ENCODE measurements around the gene HPCAL1. TPM values are rescaled to one million over a fixed set of nuclear protein-coding genes. Genes with fewer than 3 reads are reported as not detected.

The HPCAL1 gene
- total RNA-seq, 1 experiment from 2014 or later = 22.0 TPM

DNA sequence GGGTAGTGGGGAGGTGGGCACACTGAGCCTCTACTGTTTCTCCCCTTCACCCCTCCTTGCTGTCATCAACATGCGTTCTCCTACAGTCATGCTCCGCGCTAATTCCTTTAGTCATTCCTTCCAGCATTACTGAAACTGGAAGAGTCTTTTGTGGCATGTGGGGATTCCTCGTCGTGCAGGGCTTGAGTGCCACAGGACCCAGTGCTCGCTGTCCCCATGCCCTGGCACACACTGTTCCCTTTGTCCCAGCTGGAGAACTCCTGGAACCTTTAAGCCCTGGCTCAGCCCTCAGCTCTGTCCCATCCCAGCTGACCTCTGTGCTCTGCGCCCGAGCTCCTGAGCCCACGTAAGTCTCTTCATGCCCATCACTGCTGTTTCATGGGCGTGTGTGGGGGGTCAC is 103.3 kb downstream of the HPCAL1 start:
- H3K4me3 ChIP-seq (ENCODE audit: insufficient read depth, low read depth, low read length) = no peak overlapping the region
- no peaks in the 10 kb centered on the region for H3K27me3 ChIP-seq (ENCODE audit: control insufficient read depth, insufficient read depth, low read length)
- no peak for DNase-seq
- H3K36me3 ChIP-seq (replicated peaks; ENCODE audit: control insufficient read depth, insufficient read depth, low read length) = no peaks in the 10 kb centered on the region

DNA sequence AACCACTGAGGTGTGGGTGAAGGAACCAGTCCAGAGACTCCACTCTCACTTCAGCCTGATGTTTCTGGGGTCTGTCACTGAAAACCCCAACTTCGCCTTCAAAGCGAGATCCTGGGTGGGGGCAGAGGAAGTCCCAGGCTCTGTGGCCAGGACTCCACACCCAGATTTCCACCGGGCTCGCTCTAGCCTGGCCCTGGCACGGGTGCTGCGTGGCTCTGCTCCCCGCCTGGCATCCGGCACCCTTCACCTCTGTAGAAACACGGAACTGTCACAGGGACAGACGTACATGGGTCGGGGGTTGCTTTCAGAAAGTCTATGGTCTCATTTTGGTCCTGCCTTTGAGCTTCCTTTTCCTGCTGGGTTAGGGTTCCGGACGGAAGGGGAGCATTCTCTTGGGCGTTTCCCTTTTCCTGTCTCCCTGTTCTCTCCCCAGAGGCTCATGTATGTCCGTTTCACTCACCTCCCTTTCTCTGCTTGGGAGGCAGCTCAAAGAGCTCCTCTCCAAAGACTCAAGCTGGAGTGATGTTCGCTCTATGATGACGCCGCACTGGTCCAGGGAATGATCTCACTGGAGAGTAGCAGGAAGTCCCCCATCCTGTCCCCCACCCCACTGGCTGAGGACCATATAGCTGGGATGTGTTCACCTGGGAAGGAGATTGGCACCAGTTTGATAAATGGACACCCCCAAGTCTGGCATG is 103.9 kb downstream of the HPCAL1 start:
- no peaks in the 10 kb centered on the region for H3K27me3 ChIP-seq (ENCODE audit: control insufficient read depth, insufficient read depth, low read length)
- H3K36me3 ChIP-seq (replicated peaks; ENCODE audit: control insufficient read depth, insufficient read depth, low read length) = no peaks in the 10 kb centered on the region
- DNase-seq = no peak
- no peak overlapping the region for H3K4me3 ChIP-seq (ENCODE audit: insufficient read depth, low read depth, low read length)

DNA sequence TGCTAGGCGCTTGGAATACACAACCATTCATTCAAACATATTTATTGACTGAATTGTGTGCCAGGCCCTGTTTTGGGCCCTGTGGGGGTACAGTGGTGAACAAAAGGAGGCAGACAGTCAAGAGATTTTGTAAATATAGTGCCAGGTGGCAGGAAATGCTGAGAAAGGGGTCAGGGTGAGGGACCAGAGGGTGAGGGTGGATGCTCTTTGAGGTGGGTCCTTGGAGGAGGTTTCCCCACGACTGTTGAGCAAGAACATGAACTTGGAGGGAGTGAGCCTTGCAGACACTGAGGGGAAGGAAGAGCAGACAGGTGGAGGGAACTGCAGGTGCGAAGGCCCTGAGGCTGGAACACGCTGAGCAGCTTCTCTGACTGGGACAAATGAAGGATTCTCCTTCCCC is 104.7 kb downstream of the HPCAL1 start:
- Histone ChIP-seq H3K36me3 (replicated peaks; ENCODE audit: control insufficient read depth, insufficient read depth, low read length) (no peaks in the 10 kb centered on the region), H3K4me3 (ENCODE audit: insufficient read depth, low read depth, low read length) (no peak overlapping the region), H3K27me3 (ENCODE audit: control insufficient read depth, insufficient read depth, low read length) (no peaks in the 10 kb centered on the region)
- no peak for DNase-seq

DNA sequence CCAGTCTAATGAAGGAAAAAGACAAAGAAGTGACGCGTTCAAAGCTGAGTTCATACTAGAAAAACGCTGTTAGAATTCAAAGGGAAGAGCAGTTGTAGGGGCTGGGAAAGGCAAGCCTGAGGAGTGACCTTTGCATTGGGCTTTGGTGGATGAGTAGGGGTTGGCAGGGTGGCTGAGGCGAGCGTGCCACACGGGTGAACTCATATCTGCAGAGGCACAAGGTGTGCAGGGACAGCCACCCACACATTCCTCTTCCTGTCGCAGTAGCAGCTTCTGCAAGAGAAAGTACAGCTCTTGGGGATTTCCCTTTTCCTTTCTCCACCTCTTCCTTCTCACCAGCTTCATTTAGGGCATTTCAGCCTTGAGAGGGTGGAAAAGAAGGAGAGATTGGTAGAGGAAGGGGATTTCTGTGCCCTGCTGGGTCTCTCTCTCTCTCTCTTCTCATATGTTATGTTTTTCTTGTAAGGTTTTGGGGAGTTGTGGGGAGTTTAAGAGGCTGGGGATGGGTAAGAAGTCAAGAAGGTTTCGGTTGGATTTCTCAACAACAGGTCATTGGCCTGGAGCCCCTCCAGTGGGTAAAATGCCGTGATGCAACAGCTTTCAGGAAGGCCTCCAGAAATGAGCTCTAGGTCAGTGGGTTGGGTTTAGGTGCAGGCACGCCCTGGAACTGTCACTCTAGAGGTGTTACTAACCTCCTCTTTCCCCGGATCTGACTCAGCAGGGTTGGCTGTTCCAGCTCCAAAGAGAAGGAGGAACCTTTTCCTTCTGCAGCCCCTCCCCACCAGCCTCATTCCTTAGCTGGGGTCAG is 105.3 kb downstream of the HPCAL1 start:
- H3K4me3 ChIP-seq (ENCODE audit: insufficient read depth, low read depth, low read length) = no peak overlapping the region
- H3K27me3 ChIP-seq (ENCODE audit: control insufficient read depth, insufficient read depth, low read length) = no peaks in the 10 kb centered on the region
- DNase-seq = peak; percentile 71

DNA sequence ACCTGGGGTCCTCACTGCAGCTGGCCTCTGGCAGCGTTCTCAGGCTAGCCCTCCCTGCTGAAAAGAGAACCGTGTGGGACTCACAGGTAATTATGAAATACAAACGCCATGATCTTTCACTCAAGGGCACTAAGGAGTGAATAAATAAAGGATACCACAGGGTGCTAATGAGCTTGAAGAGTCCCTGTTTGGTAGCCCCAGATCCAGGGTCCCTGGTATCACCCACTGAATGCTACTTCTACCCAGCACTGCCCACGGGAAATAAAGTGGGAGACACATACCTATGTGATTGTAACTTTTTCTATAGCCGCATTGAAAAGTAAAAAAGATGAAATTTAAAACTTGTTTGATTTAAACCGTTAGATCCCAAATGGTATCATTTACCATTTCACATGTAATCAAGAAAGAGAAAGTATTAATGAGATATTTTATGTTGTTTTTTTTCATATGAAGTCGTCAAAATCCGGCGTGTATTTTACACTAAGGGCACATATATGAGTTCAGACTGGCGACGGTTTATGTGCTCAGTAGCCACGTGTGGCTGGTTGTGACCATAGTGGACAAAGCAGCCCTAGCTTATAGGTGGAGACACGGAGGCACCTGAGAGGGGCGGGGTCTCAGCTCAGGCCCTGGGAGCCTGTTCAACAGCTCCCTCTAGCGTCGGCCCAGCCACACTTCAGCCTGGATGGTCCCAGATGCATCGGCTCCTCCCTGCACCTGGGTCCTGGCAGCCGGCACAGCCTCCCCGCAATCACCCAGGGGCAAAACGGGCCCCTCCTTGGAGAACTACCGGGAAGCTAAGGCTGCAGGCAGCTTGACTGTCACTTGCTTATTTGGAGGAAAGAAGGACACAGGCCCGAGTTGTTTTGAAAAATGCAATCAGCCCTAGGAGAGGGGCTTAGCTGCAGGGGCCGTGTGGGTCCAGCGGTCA is 106.2 kb downstream of the HPCAL1 start:
- H3K36me3 ChIP-seq (replicated peaks; ENCODE audit: control insufficient read depth, insufficient read depth, low read length) = no peaks in the 10 kb centered on the region
- DNase-seq = peak; percentile 97
- no peaks in the 10 kb centered on the region for H3K27me3 ChIP-seq (ENCODE audit: control insufficient read depth, insufficient read depth, low read length)
- no peak overlapping the region for H3K4me3 ChIP-seq (ENCODE audit: insufficient read depth, low read depth, low read length)

More for the DNA sequence above, 105.3 kb downstream of the HPCAL1 start:
- no peaks in the 10 kb centered on the region for H3K36me3 ChIP-seq (replicated peaks; ENCODE audit: control insufficient read depth, insufficient read depth, low read length)

DNA sequence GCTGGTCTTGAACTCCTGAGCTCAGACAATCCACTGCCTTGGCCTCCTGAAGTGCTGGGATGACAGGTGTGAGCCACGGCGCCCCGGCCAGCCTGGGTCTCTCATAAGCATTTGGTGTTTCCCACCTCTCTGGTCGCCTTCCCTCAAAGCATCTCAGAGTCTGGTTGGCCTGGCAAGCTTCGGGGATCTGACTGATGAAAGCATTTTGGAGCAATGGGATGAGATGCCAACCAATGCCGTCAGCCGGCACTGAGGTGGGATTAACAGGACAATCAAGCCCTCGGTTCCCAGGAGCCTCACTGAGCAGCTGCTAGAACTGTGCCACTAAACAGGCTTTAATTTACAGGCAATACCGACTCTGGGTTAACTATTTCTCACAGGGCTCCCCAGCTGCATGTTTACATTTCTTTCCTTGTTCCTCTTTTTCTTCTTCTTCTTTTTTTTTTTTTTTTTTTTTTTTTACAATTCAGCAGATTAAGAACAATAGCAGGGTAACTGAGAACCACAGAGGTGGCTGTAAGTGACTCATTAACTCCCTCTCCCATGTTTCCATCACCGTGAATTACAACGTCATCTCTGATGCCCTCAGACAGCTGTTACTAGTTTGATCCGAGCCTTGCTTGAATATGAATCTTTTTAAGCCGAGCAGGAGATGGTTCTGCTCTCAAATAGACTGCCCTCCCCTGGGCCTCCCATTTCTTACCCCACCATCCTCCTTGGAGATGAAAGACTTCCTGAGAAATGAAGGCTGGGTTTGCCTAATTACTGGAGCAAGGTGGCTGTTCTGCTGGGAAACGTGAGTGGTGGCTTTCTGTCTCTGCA is 107.5 kb downstream of the HPCAL1 start:
- Histone ChIP-seq H3K27me3 (ENCODE audit: control insufficient read depth, insufficient read depth, low read length) (no peaks in the 10 kb centered on the region), H3K4me3 (ENCODE audit: insufficient read depth, low read depth, low read length) (no peak overlapping the region), H3K36me3 (replicated peaks; ENCODE audit: control insufficient read depth, insufficient read depth, low read length) (no peaks in the 10 kb centered on the region)
- DNase-seq = no peak

DNA sequence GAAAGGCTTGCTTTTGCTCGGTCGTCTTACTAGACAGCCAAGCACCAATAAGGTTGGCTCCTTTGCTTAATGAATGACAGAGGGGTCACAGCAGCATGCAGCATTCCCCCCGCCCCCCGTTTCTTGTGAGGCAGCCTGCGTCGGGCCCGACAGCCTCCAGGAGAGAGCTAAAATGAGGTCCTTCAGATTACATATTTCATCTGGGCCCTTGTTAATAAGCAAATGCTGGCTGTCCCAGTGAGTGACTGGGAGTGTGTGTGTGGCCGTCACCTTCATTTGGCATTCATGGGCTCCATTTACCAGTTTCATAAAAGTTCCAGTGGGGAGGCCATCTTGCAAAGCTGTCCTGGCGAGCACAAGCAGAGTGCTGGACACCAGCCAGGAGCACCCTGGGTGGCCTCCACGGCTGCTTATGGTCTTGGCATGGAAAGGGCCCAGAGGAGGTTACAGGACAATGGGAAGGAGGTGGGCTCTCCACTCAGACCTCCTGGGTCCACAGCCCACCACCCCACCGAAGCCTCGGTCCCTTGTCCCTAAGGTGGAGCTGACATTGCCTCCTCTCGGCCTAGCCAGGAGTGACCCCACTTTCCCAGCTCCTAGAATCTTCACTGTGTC is 108.2 kb downstream of the HPCAL1 start:
- Histone ChIP-seq H3K36me3 (replicated peaks; ENCODE audit: control insufficient read depth, insufficient read depth, low read length) (no peaks in the 10 kb centered on the region), H3K4me3 (ENCODE audit: insufficient read depth, low read depth, low read length) (no peak overlapping the region), H3K27me3 (ENCODE audit: control insufficient read depth, insufficient read depth, low read length) (no peaks in the 10 kb centered on the region)
- DNase-seq = no peak

DNA sequence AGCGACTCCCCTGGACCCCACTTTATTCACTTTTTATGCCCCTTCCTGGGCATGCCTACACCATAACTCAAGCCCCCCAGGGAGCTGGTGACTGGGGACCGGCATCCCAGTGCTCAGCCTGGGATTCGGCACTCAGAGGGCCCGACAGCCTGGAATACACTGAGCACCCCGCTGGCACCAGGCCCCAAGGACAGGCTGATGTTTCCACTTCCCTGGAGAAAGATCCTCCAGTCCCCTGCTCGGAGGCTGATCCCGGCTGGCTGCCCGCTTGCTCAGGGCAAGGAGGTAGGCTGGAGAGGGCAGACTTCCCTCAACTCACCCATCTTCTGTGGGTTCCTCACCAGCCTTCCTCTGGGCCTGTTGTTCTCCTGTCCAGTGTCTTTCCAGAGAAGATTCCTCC is 108.9 kb downstream of the HPCAL1 start:
- Histone ChIP-seq H3K36me3 (replicated peaks; ENCODE audit: control insufficient read depth, insufficient read depth, low read length) (no peaks in the 10 kb centered on the region), H3K27me3 (ENCODE audit: control insufficient read depth, insufficient read depth, low read length) (no peaks in the 10 kb centered on the region), H3K4me3 (ENCODE audit: insufficient read depth, low read depth, low read length) (no peak overlapping the region)
- DNase-seq = no peak

DNA sequence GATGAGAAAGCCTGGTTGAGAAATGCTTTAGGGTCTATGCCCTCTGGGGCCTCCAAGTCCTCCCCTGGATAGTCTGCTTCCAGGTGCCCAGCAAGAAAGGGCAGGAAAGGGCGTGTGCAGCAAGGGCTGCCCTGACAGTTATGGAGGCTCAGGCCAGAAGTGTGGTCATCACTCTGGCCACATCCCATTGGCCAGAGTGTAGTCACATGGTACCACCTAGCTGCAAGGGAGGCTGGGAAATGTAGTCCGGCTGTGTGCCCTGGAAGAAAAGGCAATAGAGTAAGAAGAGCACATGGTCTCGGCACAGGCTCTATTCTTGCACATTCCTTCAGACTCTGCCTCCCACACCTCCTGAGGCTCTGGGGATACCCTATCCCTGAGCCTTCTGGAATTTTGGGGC is 109.7 kb downstream of the HPCAL1 start:
- DNase-seq = peak; percentile 89
- no peaks in the 10 kb centered on the region for H3K27me3 ChIP-seq (ENCODE audit: control insufficient read depth, insufficient read depth, low read length)
- no peak overlapping the region for H3K4me3 ChIP-seq (ENCODE audit: insufficient read depth, low read depth, low read length)
- H3K36me3 ChIP-seq (replicated peaks; ENCODE audit: control insufficient read depth, insufficient read depth, low read length) = no peaks in the 10 kb centered on the region

DNA sequence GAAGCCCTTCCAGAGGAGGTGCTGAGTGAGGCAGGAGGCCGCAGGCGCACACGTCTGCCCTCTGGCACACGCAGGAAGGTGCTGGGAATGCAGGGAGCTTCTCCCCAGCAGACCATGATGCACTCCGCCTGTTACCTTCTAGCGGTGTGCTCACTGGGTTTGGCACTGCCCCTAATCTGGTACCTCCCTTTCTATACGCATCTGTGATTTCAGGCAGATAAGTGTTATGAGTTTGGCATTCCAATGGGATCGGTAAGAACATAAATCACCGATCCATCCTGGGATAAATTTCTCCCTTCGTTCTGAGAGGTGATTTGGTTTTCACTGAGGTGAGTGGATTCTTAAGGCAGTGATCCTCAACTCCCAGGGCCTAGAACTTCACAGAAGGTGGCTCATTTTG is 110.8 kb downstream of the HPCAL1 start:
- H3K4me3 ChIP-seq (ENCODE audit: insufficient read depth, low read depth, low read length) = no peak overlapping the region
- no peak for DNase-seq
- H3K27me3 ChIP-seq (ENCODE audit: control insufficient read depth, insufficient read depth, low read length) = no peaks in the 10 kb centered on the region

DNA sequence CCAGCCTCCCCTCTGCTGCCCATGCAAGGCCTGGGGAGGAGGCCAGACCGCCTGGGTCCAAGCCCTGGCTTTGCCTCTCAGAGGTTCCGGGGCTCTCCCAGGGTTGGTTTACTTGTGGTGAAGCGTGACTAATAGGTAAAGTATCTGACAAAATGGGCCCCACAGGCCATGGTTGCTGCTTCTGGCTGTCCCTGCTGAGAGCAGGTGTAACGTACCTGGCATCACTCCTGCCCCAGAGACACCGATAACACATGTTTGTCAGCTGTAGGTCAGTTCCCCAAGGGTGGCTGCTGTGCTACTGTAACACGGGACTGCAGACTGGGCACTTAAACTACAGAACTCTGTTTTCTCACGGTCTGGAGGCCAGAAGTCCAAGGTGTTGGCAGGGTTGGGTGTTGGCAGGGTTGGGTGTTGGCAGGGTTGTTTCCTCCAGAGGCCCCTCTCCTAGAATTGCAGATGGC is 111.3 kb downstream of the HPCAL1 start:
- DNase-seq = no peak
- no peak overlapping the region for H3K4me3 ChIP-seq (ENCODE audit: insufficient read depth, low read depth, low read length)

More for the DNA sequence above, 110.8 kb downstream of the HPCAL1 start:
- no peaks in the 10 kb centered on the region for H3K36me3 ChIP-seq (replicated peaks; ENCODE audit: control insufficient read depth, insufficient read depth, low read length)

DNA sequence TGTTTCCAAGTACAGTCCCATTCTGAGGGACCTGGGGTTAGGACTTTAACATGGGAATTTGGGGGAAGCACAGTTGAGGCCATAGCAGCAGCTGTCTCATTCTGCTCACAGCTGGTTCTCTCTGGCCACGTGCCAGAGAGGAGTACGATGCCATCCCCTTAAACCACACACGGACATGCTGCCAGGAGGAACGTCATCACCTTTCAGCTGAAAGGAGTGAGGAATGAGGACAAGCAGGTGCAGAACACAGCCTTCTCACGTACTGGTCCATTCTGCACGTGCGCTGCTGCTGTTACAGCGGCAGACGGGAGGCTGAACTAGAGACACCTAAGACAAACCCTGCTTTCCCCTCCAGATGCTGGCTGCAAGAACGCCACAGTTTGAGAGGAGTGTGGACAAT is 111.9 kb downstream of the HPCAL1 start:
- Histone ChIP-seq H3K27me3 (ENCODE audit: control insufficient read depth, insufficient read depth, low read length) (no peaks in the 10 kb centered on the region), H3K36me3 (replicated peaks; ENCODE audit: control insufficient read depth, insufficient read depth, low read length) (no peaks in the 10 kb centered on the region), H3K4me3 (ENCODE audit: insufficient read depth, low read depth, low read length) (no peak overlapping the region)
- DNase-seq = no peak

More for the DNA sequence above, 111.3 kb downstream of the HPCAL1 start:
- Histone ChIP-seq H3K27me3 (ENCODE audit: control insufficient read depth, insufficient read depth, low read length) (no peaks in the 10 kb centered on the region), H3K36me3 (replicated peaks; ENCODE audit: control insufficient read depth, insufficient read depth, low read length) (no peaks in the 10 kb centered on the region)

DNA sequence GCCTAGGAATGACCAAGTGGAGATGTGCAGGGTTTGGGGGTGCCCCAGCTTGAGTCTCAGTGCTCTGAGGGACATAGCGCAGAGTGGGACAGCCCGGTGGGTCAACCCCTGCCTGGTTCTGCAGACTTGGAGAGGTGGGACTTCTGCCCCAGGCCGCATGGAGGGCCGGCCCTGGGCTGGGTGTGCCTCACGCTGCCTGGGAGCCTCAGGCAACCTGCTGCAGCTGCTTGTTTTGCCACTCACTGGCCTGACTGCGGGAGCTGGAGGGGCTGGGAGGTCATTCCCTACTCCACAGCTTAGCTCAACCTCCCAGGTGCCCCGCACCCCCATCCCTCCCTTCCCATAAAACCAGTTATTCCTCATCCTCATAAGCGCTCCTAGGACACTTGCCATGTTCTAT is 112.3 kb downstream of the HPCAL1 start:
- no peak for DNase-seq
- Histone ChIP-seq H3K4me3 (ENCODE audit: insufficient read depth, low read depth, low read length) (no peak overlapping the region), H3K27me3 (ENCODE audit: control insufficient read depth, insufficient read depth, low read length) (no peaks in the 10 kb centered on the region), H3K36me3 (replicated peaks; ENCODE audit: control insufficient read depth, insufficient read depth, low read length) (no peaks in the 10 kb centered on the region)
